ENCODE results near the gene METTL23.
"Not testable (repeated sequence)": the region's sequence is repeated elsewhere in the genome, so short reads cannot be mapped to it uniquely, and the experiment has no call there.

The METTL23 gene

GRCh38 chr17:76695059-76695831 is 31.4 kb upstream of the METTL23 start:
- no peak for DNase-seq

GRCh38 chr17:76696763-76697701 is 29.6 kb upstream of the METTL23 start:
- peak; percentile 14 for DNase-seq

- no peak for DNase-seq
These were observed 28.8 kb upstream of the METTL23 start for GRCh38 chr17:76697702-76698465.

- DNase-seq: not testable (repeated sequence)
These were observed 28.1 kb upstream of the METTL23 start for GRCh38 chr17:76698466-76698977.

GRCh38 chr17:76700270-76700616 is 26.4 kb upstream of the METTL23 start:
- no peak for DNase-seq

- DNase-seq: no peak
These were observed 25.8 kb upstream of the METTL23 start for GRCh38 chr17:76700617-76701470.

GRCh38 chr17:76701471-76701967 is 25.1 kb upstream of the METTL23 start:
- DNase-seq: no peak

GRCh38 chr17:76702076-76702475 is 24.6 kb upstream of the METTL23 start:
- no peak for DNase-seq

GRCh38 chr17:76702941-76703637 is 23.6 kb upstream of the METTL23 start:
- no peak for DNase-seq

GRCh38 chr17:76704805-76705204 is 21.8 kb upstream of the METTL23 start:
- no peak for DNase-seq

GRCh38 chr17:76706817-76707216 is 19.8 kb upstream of the METTL23 start:
- no peak for DNase-seq

- DNase-seq: no peak
These were observed 18.4 kb upstream of the METTL23 start for GRCh38 chr17:76707985-76708807.

GRCh38 chr17:76709077-76709950 is 17.3 kb upstream of the METTL23 start:
- no peak for DNase-seq

- DNase-seq: not testable (repeated sequence)
These were observed 16.4 kb upstream of the METTL23 start for GRCh38 chr17:76709951-76710862.

GRCh38 chr17:76710863-76711611 is 15.6 kb upstream of the METTL23 start, which contains the start of gene MXRA7:
Gene MXRA7, minus strand, starts transcription at chr17:76710965. Its CDS starts 19 bp downstream, at chr17:76710946.
- no peak for DNase-seq

GRCh38 chr17:76712321-76712720 is 14.3 kb upstream of the METTL23 start:
- not testable (repeated sequence) for DNase-seq

GRCh38 chr17:76713765-76714164 is 12.9 kb upstream of the METTL23 start:
- no peak for DNase-seq

Measured in GF-D8 (cell line).